HEK293 (cell line): ENCODE data around the gene KIF1A.

ENCODE experiments used
- CTCF ChIA-PET: fragments of 350-600 bp; formaldehyde crosslinking; extraction: SDS; loops from one replicate; lab custom pipeline; 2021; ENCODE audit warnings: antibody characterized with exemption; lab: Yijun Ruan, JAX
- POLR2A ChIA-PET: fragments of 300-600 bp; formaldehyde crosslinking; extraction: SDS; loops from one replicate; lab custom pipeline; 2020; ENCODE audit warnings: antibody characterized with exemption, inconsistent platforms; lab: Yijun Ruan, JAX
- H3K27ac ChIP-seq: fragments of 200-500 bp; sonication (Bioruptor generic); 2 replicates; pipeline ENCODE4 v1.5.1; 2014; ENCODE audit warnings: low read depth, low read length, control low read depth, inconsistent platforms; ENCODE audit errors: extremely low read depth
- H3K36me3 ChIP-seq, 2 experiments: fragments of 200-500 bp in 1 of 2; sonication (Bioruptor generic) in 1 of 2; 1 replicate in 1 of 2; 2 replicates in 1 of 2; pipeline ENCODE4 v1.5.1; 2014 to 2017; ENCODE audit warnings: inconsistent platforms in 2 of 2, low read length in 2 of 2; ENCODE audit not compliant: control insufficient read depth in 2 of 2, insufficient read depth in 1 of 2
- H3K4me1 ChIP-seq: fragments of 200-500 bp; sonication (Bioruptor generic); 2 replicates; pipeline ENCODE4 v1.5.1; 2014; ENCODE audit warnings: mild to moderate bottlenecking, low read length, inconsistent platforms; ENCODE audit not compliant: control insufficient read depth, insufficient read depth
- H3K4me3 ChIP-seq: 2 replicates; pipeline ENCODE4 v1.5.1; 2011; ENCODE audit warnings: low read depth, mild to moderate bottlenecking, control low read depth, low read length, moderate library complexity
- H3K9me3 ChIP-seq: fragments of 200-500 bp; sonication (Bioruptor generic); 2 replicates; pipeline ENCODE4 v1.5.1; 2014; ENCODE audit warnings: low read depth, low read length, inconsistent platforms; ENCODE audit not compliant: control insufficient read depth, insufficient read depth
- GFI1B ChIP-seq: fragments of 450-650 bp; formaldehyde crosslinking; IDR thresholded peaks from 2 replicates; pipeline ENCODE4 v1.5.1; 2016; ENCODE audit warnings: missing biosample characterization, missing genetic modification characterization
- MEIS1 ChIP-seq: sonication (generic); formaldehyde crosslinking; IDR thresholded peaks from 2 replicates; pipeline ENCODE4 v1.8.1; 2022; ENCODE audit warnings: missing genetic modification reagents, mild to moderate bottlenecking, borderline replicate concordance
- REPIN1 ChIP-seq: fragments of 450-650 bp; formaldehyde crosslinking; IDR thresholded peaks from 2 replicates; pipeline ENCODE4 v1.5.1; 2017; ENCODE audit warnings: missing biosample characterization, missing genetic modification characterization, low read depth
- WT1 ChIP-seq: fragments of 450-650 bp; formaldehyde crosslinking; IDR thresholded peaks from 2 replicates; pipeline ENCODE4 v1.5.1; 2016; ENCODE audit warnings: missing biosample characterization, missing genetic modification characterization
- ZNF146 ChIP-seq: fragments of 450-650 bp; formaldehyde crosslinking; IDR thresholded peaks from 2 replicates; pipeline ENCODE4 v1.5.1; 2016; ENCODE audit warnings: missing biosample characterization, missing genetic modification characterization
- ZNF155 ChIP-seq: fragments of 450-650 bp; formaldehyde crosslinking; IDR thresholded peaks from 2 replicates; pipeline ENCODE4 v1.5.1; 2016; ENCODE audit warnings: missing biosample characterization, missing genetic modification characterization
- ZNF169 ChIP-seq: fragments of 450-650 bp; formaldehyde crosslinking; IDR thresholded peaks from 2 replicates; pipeline ENCODE4 v1.5.1; 2016; ENCODE audit warnings: missing biosample characterization, missing genetic modification characterization
- ZNF350 ChIP-seq: fragments of 450-650 bp; formaldehyde crosslinking; IDR thresholded peaks from 2 replicates; pipeline ENCODE4 v1.5.0; 2017; ENCODE audit warnings: missing biosample characterization, mild to moderate bottlenecking, missing genetic modification characterization
- ZNF354C ChIP-seq: fragments of 450-650 bp; formaldehyde crosslinking; IDR thresholded peaks from 2 replicates; pipeline ENCODE4 v1.5.1; 2016; ENCODE audit warnings: missing biosample characterization, missing genetic modification characterization, low read depth, borderline replicate concordance
- ZNF426 ChIP-seq: fragments of 450-650 bp; formaldehyde crosslinking; IDR thresholded peaks from 2 replicates; pipeline ENCODE4 v1.5.1; 2017; ENCODE audit warnings: missing biosample characterization, missing genetic modification characterization, mild to moderate bottlenecking, inconsistent platforms, moderate library complexity
- ZNF501 ChIP-seq: fragments of 450-650 bp; formaldehyde crosslinking; IDR thresholded peaks from 2 replicates; pipeline ENCODE4 v1.5.1; 2016; ENCODE audit warnings: missing biosample characterization, missing genetic modification characterization
- ZNF670 ChIP-seq: fragments of 450-650 bp; formaldehyde crosslinking; IDR thresholded peaks from 2 replicates; pipeline ENCODE4 v1.5.1; 2016; ENCODE audit warnings: missing biosample characterization, missing genetic modification characterization, low read depth
- ZNF76 ChIP-seq: fragments of 450-650 bp; formaldehyde crosslinking; IDR thresholded peaks from 2 replicates; pipeline ENCODE4; 2016; ENCODE audit warnings: low read depth, missing biosample characterization, missing genetic modification characterization, borderline replicate concordance
- ZNF777 ChIP-seq: fragments of 450-650 bp; formaldehyde crosslinking; IDR thresholded peaks from 2 replicates; pipeline ENCODE4 v1.5.1; 2017; ENCODE audit warnings: missing biosample characterization, missing genetic modification characterization, borderline replicate concordance
- ZNF843 ChIP-seq: fragments of 450-650 bp; formaldehyde crosslinking; IDR thresholded peaks from 2 replicates; pipeline ENCODE4 v1.5.1; 2016; ENCODE audit warnings: missing biosample characterization, missing genetic modification characterization
- TF ChIP-seq, protein P1 (sequence below): fragments of 450-650 bp; formaldehyde crosslinking; IDR thresholded peaks from 2 replicates; pipeline ENCODE4; 2016; ENCODE audit warnings: missing biosample characterization, missing genetic modification characterization
- TF ChIP-seq, protein P2 (sequence below): fragments of 450-650 bp; formaldehyde crosslinking; IDR thresholded peaks from 2 replicates; pipeline ENCODE4 v1.5.1; 2016; ENCODE audit warnings: missing biosample characterization, missing genetic modification characterization, low read depth
- TF ChIP-seq, protein P3 (sequence below): fragments of 450-650 bp; formaldehyde crosslinking; IDR thresholded peaks from 2 replicates; pipeline ENCODE4 v1.5.1; 2016; ENCODE audit warnings: missing biosample characterization, missing genetic modification characterization, borderline replicate concordance
- TF ChIP-seq, protein P4 (sequence below): fragments of 450-650 bp; formaldehyde crosslinking; optimal IDR thresholded peaks from 2 replicates; pipeline ENCODE3; 2016; ENCODE audit warnings: missing biosample characterization, mild to moderate bottlenecking, missing genetic modification characterization
- TF ChIP-seq, protein P5 (sequence below): fragments of 450-650 bp; formaldehyde crosslinking; IDR thresholded peaks from 2 replicates; pipeline ENCODE4 v1.5.1; 2016; ENCODE audit warnings: missing biosample characterization, missing genetic modification characterization
- TF ChIP-seq, protein P6 (sequence below): fragments of 450-650 bp; formaldehyde crosslinking; IDR thresholded peaks from 2 replicates; pipeline ENCODE4 v1.5.1; 2016; ENCODE audit warnings: missing biosample characterization, missing genetic modification characterization, borderline replicate concordance
- TF ChIP-seq, protein P7 (sequence below): fragments of 450-650 bp; formaldehyde crosslinking; IDR thresholded peaks from 2 replicates; pipeline ENCODE4 v1.5.1; 2017; ENCODE audit warnings: missing biosample characterization, mild to moderate bottlenecking, missing genetic modification characterization, moderate library complexity

KIF1A gene

DNA sequence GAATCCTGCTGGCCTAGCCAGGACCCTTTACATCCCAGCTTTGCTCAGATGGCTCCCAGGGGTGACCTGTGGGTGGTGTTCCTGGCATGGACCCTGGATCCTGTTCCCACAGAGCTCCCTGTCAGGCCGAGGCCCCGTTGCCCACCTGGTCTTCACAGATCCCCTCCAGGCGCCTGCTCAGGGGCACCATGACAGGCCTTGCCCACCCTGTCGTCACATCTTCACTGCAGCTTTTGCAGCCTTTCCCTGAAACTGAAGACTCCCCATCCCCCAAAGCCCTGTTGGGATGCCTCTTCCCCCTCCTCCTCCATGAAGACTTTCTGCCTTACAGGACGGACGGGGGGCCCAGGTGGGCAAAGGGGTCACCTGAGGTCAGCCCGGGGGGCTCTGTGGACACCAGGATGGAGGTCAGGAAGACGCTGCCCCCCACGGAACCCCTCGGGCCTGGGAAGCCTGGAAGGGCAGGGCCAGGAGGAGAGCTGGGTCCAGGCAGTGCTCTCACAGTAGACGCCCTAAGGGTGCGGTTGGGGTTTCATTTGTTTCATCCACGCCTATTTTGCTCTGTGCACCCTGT is 13.0 kb upstream of the KIF1A start:
- Histone ChIP-seq H3K36me3 (no peaks in the 10 kb centered on the region), H3K4me3 (no peak overlapping the region), H3K4me1 (peaks cover 2% of the 10 kb centered on the region; the same call in 1 of the 2 replicates), H3K27ac (no peak overlapping the region), H3K9me3 (no peaks in the 10 kb centered on the region)
- CTCF ChIA-PET, result no interaction called here
- POLR2A ChIA-PET, result no interaction called here
- no peak for TF ChIP-seq GFI1B (tag by site-specific recombination)
- TF ChIP-seq ZNF670 (tag by site-specific recombination), result no peak

DNA sequence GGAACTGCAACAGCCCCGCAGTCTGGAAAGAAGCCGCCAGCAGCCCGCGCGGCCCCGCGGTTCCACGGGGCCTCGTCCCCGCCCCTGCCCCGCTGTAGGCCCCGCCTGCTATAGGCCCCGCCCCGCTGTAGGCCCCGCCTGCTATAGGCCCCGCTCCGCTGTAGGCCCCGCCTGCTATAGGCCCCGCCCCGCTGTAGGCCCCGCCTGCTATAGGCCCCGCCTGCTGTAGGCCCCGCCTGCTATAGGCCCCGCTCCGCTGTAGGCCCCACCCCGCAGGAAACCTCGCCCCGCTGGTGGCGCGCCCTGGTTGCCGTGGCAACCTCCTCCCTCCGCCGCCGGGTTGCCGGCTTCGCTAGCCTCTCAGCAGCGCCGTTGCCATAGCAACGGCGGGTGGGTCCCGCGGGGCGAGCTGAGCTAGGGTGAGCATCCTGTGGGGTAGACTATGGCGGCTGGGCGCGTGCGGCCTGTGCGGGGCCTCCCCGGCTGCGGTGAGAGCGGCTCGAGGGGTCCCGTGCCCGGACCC is 12.2 kb upstream of the KIF1A start:
- H3K4me3 ChIP-seq, result peak overlapping the region; percentile 18
- no peak overlapping the region for H3K27ac ChIP-seq
- ChIA-PET POLR2A (no interaction called here), CTCF (no interaction called here)
- H3K4me1 ChIP-seq, result peaks cover 2% of the 10 kb centered on the region; the same call in 1 of the 2 replicates
- no peaks in the 10 kb centered on the region for H3K9me3 ChIP-seq
- no peaks in the 10 kb centered on the region for H3K36me3 ChIP-seq
- TF ChIP-seq ZNF169 (tag by site-specific recombination), result no peak
- TF ChIP-seq ZNF501 (tag by site-specific recombination), result no peak
- TF ChIP-seq ZNF777 (tag by site-specific recombination), result no peak
- no peak for TF ChIP-seq ZNF155 (tag by site-specific recombination)
- no peak for TF ChIP-seq ZNF426 (tag by site-specific recombination)
- TF ChIP-seq ZNF354C, result no peak
- no peak for TF ChIP-seq ZNF843
- TF ChIP-seq, protein P1, sequence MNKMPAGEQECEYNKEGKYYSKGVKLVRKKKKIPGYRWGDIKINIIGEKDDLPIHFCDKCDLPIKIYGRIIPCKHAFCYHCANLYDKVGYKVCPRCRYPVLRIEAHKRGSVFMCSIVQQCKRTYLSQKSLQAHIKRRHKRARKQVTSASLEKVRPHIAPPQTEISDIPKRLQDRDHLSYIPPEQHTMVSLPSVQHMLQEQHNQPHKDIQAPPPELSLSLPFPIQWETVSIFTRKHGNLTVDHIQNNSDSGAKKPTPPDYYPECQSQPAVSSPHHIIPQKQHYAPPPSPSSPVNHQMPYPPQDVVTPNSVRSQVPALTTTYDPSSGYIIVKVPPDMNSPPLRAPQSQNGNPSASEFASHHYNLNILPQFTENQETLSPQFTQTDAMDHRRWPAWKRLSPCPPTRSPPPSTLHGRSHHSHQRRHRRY, result no peak
- TF ChIP-seq, protein P2, sequence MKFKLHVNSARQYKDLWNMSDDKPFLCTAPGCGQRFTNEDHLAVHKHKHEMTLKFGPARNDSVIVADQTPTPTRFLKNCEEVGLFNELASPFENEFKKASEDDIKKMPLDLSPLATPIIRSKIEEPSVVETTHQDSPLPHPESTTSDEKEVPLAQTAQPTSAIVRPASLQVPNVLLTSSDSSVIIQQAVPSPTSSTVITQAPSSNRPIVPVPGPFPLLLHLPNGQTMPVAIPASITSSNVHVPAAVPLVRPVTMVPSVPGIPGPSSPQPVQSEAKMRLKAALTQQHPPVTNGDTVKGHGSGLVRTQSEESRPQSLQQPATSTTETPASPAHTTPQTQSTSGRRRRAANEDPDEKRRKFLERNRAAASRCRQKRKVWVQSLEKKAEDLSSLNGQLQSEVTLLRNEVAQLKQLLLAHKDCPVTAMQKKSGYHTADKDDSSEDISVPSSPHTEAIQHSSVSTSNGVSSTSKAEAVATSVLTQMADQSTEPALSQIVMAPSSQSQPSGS, result no peak
- TF ChIP-seq, protein P3, sequence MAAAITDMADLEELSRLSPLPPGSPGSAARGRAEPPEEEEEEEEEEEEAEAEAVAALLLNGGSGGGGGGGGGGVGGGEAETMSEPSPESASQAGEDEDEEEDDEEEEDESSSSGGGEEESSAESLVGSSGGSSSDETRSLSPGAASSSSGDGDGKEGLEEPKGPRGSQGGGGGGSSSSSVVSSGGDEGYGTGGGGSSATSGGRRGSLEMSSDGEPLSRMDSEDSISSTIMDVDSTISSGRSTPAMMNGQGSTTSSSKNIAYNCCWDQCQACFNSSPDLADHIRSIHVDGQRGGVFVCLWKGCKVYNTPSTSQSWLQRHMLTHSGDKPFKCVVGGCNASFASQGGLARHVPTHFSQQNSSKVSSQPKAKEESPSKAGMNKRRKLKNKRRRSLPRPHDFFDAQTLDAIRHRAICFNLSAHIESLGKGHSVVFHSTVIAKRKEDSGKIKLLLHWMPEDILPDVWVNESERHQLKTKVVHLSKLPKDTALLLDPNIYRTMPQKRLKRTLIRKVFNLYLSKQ (tag by site-specific recombination), result no peak
- TF ChIP-seq, protein P4, sequence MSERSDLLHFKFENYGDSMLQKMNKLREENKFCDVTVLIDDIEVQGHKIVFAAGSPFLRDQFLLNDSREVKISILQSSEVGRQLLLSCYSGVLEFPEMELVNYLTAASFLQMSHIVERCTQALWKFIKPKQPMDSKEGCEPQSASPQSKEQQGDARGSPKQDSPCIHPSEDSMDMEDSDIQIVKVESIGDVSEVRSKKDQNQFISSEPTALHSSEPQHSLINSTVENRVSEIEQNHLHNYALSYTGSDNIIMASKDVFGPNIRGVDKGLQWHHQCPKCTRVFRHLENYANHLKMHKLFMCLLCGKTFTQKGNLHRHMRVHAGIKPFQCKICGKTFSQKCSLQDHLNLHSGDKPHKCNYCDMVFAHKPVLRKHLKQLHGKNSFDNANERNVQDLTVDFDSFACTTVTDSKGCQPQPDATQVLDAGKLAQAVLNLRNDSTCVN (tag by site-specific recombination), result peak; percentile 63
- TF ChIP-seq MEIS1 (CRISPR knock-in tag), result no peak
- TF ChIP-seq ZNF350 (tag by site-specific recombination), result no peak
- TF ChIP-seq, protein P5, sequence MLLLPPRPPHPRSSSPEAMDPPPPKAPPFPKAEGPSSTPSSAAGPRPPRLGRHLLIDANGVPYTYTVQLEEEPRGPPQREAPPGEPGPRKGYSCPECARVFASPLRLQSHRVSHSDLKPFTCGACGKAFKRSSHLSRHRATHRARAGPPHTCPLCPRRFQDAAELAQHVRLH, result no peak
- no peak for TF ChIP-seq REPIN1 (tag by site-specific recombination)
- no peak for TF ChIP-seq ZNF76
- TF ChIP-seq, protein P6, sequence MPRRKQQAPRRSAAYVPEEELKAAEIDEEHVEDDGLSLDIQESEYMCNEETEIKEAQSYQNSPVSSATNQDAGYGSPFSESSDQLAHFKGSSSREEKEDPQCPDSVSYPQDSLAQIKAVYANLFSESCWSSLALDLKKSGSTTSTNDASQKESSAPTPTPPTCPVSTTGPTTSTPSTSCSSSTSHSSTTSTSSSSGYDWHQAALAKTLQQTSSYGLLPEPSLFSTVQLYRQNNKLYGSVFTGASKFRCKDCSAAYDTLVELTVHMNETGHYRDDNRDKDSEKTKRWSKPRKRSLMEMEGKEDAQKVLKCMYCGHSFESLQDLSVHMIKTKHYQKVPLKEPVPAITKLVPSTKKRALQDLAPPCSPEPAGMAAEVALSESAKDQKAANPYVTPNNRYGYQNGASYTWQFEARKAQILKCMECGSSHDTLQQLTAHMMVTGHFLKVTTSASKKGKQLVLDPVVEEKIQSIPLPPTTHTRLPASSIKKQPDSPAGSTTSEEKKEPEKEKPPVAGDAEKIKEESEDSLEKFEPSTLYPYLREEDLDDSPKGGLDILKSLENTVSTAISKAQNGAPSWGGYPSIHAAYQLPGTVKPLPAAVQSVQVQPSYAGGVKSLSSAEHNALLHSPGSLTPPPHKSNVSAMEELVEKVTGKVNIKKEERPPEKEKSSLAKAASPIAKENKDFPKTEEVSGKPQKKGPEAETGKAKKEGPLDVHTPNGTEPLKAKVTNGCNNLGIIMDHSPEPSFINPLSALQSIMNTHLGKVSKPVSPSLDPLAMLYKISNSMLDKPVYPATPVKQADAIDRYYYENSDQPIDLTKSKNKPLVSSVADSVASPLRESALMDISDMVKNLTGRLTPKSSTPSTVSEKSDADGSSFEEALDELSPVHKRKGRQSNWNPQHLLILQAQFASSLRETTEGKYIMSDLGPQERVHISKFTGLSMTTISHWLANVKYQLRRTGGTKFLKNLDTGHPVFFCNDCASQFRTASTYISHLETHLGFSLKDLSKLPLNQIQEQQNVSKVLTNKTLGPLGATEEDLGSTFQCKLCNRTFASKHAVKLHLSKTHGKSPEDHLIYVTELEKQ (tag by site-specific recombination), result no peak
- TF ChIP-seq WT1 (tag by site-specific recombination), result no peak
- TF ChIP-seq ZNF146 (tag by site-specific recombination), result no peak
- TF ChIP-seq, protein P7, sequence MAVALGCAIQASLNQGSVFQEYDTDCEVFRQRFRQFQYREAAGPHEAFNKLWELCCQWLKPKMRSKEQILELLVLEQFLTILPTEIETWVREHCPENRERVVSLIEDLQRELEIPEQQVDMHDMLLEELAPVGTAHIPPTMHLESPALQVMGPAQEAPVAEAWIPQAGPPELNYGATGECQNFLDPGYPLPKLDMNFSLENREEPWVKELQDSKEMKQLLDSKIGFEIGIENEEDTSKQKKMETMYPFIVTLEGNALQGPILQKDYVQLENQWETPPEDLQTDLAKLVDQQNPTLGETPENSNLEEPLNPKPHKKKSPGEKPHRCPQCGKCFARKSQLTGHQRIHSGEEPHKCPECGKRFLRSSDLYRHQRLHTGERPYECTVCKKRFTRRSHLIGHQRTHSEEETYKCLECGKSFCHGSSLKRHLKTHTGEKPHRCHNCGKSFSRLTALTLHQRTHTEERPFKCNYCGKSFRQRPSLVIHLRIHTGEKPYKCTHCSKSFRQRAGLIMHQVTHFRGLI (tag by site-specific recombination), result no peak
